Stimulated activated CD4-positive, alpha-beta T cell treated with anti-CD3 and anti-CD28 coated beads, Interleukin-4, amount 100 ng/mL, for 24 hours (primary cell): ENCODE measurements around the gene CCT7.
"Not testable (repeated sequence)": the region's sequence is repeated elsewhere in the genome, so short reads cannot be mapped to it uniquely, and the experiment has no call there.

ENCODE experiments used
- DNase-seq: peaks from one replicate; pipeline ENCODE4 v3.0.0-alpha.2; 2020

Gene CCT7

DNA sequence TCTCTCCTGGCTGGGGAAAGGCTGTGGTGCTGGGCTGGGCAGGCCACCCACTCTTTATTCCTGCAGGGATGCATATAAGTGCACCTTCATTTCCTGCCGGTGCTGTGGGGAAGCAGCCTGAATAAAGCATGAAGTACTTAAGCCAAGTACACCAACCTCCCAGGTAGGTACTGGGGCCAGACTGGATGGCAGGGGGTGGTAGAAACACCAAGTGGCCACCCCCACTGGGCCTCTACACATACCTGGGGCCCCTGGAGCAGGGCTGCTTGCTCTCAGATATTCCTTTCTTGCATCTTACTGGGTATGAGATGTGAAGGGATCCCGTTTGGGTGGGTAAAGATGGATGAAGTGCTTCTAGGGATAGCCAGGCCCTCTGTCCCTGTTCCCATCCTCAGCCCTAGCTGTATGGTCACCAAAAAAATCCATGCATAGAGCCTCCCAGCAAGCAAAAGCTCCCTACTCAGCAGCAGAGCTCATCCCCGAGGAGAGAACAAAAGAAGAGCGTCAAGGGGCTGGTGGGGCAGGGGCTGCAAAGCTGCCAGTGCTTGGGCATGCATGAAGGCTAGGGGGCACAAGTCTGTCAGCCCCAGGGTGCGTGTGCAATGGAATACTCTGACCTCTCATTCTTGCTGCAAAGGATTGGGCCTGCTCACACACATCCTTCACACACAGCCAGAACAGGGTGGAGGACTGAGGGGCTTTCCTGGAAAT is 22.0 kb downstream of the CCT7 start:
- DNase-seq, result no peak

DNA sequence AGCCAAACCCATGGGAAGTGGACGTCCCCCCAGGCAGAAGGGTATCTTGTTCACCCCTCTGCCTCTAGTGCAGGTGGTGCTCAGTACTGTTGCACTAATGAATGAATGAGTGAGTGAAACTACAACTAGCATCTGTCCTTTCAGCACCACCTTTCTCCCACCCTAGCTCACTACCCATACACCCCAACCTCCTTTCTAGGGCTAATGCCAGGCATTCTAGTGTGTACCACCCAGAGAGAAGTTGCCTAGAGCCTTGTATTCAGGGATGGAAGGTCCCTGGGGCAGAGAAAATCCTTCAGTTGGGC is 22.5 kb downstream of the CCT7 start:
- no peak for DNase-seq

DNA sequence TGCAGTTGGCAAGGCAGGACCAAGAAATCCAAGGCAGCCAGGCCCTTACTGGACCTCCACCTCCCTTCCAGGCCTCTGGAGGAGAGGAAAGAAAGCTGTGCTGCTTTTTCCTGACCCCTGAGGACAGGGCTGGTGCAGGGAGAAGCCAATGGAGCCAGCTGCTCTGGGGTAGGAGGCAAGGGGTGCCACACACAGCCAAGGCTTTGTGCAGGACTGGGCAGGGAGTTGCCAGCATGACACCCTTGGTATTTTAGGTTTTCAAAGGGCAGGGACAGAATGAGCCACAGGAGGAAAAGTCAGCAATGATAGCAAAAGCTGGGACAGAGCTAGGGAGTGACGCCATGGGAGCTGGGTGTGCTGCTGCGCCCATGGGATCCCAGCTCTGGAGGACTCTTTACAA is 22.9 kb downstream of the CCT7 start:
- DNase-seq, result no peak

DNA sequence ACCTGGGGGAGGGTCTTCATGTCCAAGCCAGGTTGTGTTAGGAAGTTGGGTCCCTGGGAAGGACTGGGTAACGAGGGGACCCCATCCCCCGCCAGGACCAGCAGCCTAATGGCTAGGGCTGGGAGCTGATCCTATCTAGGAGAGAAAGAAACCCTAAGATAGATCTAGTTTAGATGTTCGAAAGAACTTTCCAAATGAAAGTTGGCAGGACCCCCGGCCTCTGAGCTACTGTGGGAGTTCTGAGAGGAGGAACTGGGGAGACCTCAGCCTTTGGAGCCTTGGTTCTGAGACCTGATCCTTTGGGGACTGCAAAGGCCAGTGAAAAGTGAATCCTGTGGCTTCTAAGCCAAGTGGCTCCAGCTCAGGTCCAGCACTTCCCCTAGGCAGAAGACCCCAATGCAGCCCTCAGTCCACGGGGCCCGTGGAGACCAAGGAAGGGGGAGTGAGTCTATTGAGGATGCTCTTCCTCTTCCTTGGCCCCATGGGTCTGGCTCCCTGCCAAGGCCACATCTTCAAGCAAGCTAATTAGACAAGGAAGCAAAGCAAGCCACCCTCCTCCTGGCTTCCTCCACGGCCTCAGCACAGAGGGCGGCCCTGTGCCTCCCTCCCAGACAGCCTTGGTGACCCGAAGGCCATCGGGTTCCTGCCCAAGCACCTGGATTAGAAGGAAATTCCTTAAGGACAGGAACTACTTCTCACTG is 23.5 kb downstream of the CCT7 start:
- no peak for DNase-seq

DNA sequence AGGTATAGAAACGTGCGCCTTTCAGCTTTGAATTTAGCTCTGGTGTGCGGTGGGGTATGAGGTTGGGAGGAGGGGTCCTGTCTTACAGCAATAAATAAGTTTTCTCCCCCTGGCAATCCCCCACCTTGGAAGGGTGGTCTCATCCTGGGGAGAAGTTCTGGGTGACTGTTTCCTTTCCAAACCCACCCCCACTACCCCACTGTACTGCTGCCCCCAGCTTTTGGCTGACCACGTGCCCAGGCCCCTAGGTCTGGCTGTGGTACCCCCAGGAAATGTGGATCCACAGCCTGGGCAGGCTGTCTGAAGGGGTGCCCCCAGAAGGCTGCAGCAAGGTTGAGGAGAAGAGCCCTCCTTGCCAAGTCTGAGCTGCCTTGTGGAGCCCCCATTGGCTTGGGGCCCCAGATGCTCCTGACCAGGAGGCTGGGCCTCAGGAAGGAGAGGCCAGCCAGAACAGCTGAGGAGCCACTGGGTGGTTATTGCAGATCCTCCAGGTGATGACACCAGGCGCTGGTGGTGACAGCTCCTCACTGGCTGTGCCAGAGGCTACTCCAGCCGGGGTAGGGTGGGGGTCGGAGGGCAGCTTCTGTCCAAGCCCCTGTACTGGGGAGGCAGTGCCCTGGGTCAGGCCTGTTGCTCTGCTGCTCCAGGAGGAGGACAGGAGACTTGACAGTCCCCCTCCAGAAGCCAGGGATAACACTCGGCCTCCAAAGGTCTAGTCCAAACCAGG is 24.2 kb downstream of the CCT7 start:
- DNase-seq, result no peak

DNA sequence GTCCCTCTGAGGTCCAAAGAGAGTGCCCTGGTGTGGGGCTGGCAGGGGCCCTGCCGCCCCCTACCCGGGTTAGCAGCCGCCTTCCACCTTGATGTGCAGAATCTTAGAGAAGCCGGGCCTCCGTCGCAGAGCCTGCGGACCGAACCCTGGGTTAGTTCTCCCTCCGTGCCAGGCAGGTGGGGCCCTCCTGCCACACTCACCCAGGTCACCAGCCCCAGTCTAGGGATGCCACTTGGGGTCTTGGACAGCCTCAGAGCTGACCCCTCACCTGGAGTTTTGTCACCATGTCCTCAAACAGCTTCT is 24.8 kb downstream of the CCT7 start:
- DNase-seq, result no peak

DNA sequence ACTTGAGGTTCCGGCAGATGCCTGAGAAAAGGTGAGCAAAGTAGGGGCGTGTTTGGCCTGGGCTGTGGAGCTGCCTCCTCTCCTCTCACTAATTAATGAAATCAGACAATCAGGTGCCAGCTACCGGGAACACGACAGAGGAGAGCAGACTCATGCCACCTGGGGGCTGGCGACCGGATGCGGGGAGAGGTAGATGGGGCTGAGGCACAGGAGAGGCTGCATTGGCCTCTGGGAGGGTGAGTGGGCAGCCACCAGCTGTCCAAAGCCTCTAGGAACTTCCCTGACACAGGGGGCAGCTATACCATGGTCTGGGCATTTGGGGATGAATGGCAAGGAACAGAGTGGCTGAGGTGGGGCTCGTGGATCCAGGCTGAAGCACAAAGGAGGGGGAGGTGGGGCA is 25.2 kb downstream of the CCT7 start:
- no peak for DNase-seq

DNA sequence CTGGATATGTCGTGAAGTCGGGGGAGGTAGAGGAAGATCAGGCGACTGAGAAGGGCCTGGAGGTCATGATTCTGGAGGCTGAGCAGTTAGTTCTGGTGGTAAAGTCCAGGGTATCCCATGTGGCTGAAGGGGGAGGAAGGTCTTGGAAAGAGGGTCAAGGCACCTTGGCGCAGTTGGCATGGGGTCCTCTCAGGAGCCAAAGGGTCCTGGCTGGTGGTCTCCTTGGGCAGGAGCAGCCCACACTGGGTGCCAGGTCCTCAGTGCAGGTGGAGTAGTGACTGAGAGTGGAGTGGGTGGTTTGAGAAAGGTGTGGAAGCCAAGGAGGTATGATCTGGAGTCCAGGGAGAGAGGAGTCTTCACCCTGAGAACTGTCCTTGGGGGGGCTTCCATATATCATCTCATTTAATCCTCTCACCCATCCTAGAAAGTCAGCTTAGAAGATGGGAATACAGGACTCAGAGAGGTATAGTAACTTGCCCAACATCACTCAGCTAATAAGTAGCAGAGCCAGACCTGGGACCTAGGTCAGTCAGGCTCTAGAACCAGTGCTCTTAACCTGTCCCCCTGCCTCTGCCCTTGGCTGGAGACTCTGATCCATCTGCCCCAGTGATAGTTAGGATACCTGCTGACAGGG is 25.7 kb downstream of the CCT7 start:
- no peak for DNase-seq

DNA sequence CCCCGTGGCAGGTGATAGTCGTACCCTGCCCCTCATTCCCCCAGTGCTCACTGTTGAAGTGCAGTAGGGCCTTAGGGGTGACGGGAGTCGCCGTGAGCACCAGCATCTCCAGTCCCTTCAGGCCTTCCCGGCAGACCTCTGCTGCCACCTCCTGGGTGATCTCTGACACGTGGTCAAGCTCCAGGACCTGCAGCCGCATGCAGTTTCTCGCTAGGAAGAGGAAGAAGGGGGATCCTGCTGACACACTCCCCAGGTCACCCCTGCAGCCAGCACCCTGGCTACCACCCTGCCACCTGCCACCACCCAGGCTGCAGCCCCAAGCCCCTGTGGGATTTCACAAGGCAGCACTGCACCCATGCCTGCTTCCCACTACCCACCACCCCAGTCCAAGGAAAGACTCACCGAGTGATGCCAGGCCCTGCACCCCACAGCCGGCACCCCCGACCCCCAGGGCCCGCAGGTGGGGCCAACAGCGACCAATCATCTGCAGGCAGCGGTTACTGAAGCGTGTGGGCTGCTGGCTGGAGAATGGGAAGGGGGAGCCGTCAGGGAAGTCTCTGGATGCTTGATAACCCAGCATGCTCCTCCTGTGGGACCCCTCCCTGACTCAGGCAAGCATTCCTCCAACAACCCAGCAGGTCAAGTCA is 26.4 kb downstream of the CCT7 start:
- no peak for DNase-seq

DNA sequence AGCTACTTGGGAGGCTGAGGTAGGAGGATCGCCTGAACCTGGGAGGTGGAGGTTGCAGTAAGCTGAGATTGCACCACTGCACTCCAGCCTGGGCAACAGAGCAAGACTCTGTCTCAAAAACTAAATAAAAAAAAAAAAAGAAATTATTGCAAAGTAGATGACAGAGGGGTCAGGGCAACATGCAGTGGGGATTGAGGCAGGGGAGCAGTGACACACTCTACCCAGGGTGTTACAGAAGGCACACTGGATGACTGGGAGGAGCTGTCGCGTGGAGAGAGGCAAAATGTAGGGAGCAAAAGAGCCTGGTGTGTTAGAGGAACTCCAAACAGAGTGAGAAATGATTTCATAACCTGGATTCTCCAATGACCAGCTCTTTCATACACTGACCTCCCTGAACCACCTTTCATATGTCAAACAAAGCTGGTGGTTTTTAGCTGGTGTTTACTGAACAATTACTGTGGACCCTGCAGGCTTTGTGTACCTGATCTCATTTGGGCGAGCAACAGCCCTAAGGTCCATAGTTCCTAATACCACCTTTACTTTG is 28.1 kb downstream of the CCT7 start:
- DNase-seq, result no peak

DNA sequence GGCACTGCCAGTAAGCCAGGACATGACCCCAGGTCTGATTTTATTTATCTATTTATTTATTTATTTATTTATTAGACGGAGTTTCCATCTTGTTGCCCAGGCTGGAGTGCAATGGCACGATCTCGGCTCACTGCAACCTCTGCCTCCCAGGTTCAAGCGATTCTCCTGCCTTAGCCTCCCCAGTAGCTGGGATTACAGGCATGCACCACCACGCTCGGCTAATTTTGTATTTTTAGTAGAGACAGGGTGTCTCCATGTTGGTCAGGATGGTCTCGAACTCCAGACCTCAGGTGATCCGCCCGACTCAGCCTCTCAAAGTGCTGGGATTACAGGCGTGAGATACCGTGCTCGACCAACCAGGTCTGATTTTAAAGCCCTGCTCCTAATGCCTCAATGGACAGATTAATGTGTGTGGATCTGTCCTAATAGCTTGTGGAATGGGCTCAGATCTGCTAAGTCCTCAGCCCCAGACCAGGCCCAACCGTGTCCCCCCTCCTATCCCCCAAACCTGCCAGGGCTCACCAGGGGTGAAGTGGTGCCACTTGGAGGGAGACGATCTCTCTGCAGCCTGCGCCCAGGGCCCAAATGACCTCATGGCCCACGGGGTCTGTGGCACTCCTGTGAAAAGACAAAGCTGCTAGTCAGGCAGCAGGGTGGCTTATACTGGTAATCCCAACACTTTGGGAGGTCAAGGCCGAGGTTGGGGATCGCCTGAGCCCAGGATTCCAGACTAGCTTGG is 28.8 kb downstream of the CCT7 start:
- DNase-seq, result not testable (repeated sequence)

DNA sequence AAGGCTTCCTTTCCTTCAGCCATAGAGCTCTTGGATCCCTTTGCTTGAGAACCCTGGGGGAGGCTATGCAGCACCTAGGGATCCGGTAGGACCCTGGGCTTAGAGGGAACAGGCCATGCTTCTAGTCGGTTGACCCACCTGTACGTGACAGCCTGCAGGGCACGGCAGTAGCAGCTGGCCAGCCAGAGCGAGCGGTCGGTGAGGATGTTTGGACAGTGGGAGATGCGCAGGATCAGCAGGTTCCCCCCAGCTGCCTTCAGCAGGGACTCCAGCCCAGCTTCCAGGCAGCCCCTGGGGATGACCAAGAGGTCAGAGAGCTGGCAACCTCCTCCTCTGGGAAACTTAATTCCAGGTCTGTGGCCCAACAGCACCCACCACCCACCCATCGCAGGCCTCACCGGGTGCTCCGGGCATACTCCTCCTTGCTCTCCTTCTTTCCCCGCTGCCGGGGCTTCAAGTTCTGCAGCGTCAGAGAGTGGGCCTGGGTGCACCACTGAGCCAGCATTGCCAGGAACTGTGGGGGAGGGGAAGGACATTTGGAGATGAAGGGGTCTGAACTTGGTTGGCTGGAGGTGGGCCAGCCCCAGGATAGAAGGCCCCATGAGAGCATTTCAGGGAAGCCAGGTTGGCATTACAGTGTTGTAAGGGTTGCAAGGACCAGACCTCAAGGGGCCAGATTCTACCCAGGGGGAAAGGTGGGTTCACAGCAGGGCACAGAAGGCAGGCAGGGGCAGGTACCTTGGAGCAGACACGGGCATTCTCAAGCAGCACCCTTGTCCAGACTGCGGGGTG is 29.6 kb downstream of the CCT7 start:
- DNase-seq, result no peak

DNA sequence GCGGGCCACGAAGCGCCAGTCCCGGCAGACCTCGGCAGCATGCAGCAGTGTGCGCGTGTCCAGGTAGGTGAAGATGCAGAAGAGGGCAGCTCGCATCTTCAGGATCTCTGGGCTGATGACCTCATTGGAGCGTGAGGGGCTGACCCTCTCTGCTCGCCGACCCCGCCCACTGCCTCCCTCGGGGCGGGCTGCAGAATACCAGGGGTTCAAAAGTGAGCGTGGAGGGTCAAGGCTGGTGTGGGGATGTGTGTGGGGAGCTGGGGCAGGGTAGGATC is 30.2 kb downstream of the CCT7 start:
- DNase-seq, result no peak

DNA sequence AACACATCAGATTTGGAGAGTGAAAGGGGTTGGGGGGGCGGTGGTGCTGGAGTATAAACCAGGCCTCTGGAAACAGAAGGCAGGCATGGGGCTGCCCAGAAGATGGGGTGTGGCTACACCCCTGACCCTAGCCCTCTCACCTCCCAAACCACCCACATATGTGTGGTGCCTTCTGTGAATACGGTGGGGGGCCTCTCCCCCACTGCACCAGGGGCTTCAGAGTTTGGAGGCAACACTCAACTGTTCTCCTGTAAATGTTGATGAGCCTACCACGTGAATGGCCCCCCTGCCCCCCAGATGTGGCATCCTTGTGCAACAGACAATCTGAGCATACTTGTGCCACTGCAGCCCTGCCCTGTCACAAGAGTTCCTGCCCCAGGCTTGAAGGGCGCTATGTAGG is 30.7 kb downstream of the CCT7 start:
- DNase-seq, result no peak

DNA sequence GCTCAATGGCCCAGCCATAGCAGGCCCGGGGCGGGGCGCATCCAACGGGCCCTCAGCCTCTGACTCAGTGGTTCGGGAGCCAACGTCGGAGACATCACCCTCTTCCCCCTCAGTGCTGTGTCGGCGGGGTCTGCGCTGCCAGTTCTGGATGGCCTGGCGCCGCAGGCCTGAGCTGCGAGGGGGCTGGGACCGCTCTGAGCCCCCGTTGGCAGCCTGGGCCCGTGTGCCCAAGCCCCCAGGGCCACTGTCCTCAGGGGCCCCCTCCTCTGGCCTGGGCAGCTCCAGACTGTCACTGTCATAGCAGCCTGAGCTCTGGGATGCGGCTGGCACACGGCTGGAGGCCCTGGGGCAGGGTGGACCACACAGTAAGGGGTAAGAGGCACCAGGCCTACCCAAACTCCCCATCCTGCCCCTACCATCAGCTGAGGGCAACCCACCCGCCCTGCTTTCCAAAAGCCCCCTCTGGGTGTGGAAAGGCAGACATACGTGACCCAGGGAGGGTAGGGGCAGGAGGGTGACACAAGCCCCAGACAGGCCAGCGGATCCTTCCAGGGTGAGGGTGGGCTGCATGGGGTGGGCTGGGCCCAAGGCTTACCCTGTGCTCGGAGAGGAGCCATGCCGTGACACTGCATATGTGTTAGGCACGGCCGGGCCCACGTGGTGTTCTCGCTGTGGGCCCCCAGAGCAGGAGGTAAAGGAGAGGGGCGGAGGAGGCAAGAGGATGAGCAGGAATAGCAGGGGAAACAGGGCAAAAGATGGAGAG is 31.4 kb downstream of the CCT7 start:
- DNase-seq, result no peak

DNA sequence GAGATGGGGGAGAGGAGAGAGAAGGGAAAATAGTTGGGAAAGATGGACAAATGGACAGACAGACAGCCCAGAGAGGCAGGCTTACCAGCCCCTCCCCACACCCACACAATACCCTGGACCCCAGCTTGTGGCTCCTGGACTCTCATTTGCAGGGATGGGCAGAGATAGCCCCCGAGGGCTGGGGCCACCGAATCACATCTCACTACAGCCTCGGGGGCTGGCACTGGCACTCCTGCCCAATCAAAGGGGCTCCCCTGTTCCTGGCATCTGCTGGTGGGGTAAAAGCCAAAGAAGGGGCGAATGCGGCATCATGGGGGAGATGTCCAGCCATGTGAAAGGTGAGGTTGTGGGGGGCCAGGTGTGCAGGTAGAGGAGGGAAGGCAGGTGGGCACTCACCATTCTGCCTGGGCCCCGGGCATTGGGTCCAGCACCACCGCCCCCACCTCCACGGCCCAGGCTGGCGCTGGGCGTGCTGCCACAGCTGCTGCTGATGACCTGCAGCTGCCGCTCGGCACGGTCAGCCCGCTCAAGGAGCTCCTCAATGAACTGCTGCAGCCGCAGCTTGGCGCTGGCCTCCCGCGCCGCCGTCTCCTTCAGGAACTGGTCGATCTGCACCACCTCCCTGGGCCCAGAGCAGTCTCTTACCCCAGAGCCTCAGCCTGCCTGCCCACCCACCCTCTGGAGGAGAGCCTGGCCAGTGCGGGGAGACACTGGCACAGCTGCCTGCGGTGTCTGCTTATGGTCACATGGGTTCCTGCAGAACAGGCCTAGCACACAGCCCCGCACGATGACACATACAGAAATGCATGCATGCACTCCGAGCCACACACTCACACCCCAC is 32.2 kb downstream of the CCT7 start:
- no peak for DNase-seq

DNA sequence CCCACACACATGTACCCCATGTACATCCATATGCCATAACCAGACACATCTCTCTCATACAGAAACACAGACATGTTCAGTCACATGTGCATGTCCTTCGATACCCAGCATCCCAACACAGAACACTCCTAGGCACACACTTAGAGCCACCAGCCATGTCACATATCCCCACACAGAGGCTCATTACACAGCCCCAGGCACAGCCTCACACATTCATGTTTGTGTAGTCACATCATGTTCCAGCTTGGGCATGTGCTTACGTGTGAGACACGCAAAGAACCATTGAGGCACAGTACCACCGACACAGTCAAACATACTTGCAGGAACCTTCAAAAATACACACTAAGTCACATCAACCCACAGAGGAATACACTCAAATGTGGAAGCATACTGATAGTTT is 32.9 kb downstream of the CCT7 start:
- DNase-seq, result no peak

DNA sequence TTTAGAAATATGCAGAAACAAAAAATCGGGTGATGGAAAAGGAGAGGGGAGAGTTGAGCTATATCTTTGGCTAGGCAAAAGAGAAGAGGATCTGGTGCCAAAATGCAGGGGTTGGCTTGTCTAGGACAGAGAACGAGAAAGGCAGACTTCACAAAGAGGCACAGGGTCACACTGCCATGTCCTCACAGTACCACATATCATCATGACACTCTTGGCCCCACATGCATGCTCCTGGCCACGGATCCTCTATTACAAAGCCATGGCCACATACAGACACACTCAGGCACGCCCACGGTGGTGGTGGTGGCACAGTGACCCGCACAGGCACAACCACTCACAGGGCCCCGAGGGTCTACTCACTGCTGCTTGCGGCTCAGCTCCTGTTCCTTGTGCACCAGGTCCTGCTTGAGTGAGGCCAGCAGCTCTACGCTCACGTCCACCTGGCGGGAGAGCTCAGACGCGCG is 34.3 kb downstream of the CCT7 start:
- no peak for DNase-seq

DNA sequence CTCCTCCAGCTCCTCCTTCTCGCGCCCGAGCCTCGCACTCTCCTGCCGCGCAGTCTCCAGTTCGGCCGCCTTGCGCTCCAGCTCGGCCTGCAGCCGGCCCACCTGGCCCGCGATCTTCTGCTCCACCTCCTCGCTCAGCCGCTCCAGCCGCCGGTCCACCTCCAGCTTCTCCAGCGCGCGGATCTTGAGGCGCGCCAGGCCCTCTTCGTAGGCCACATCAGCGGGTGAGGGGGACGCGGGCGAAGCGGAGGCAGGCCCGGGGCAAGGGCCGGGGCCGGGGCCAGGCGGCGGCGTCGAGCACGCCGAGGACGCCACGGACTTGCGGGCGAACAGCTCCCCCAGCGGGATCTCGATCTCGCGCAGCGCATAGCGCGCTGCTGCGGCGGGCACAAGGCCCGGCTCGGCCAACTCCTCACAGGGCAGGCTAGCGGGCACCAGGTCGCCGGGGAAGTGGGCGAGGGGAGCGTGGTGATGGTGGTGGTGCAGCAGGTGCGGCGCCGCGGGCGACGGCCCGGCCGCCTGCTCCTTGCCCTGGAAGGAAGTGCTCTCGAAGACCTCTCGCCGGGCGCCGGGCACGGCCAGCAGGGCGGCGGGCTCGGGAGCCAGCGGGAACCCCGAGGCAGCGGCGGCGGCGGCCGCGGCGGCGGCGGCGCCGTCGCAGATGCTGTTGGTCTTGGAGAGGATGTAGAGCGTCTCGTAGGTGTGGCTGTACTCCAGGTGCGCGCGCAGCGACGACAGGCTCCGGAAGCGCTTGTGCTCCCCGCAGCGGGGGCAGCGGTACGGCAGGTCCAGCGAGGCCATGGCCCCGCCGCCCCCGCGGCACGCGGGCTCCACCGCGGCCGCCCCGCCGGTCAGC is 35.0 kb downstream of the CCT7 start:
- DNase-seq, result peak; percentile 73
